Dendritic cell treated with granulocyte-macrophage colony-stimulating factor and Interleukin-4, amounts not matched to agents 40 ng/mL and 50 ng/mL, for 4 days (primary cell): ENCODE data around the gene EP400.

Source experiments
- H3K27ac Mint-ChIP-seq: one replicate; pipeline ENCODE4 v1.8.0; 2022; ENCODE audit warnings: mild to moderate bottlenecking, mixed read lengths
- H3K27me3 Mint-ChIP-seq: one replicate; pipeline ENCODE4 v1.8.0; 2022; ENCODE audit warnings: mild to moderate bottlenecking, mixed read lengths
- H3K36me3 Mint-ChIP-seq: one replicate; pipeline ENCODE4 v1.8.0; 2022; ENCODE audit warnings: low read depth, mixed read lengths
- H3K4me1 Mint-ChIP-seq: one replicate; pipeline ENCODE4 v1.8.0; 2022; ENCODE audit warnings: low read depth, mixed read lengths
- H3K4me3 Mint-ChIP-seq: one replicate; pipeline ENCODE4 v1.8.0; 2022; ENCODE audit warnings: mild to moderate bottlenecking, moderate library complexity, mixed read lengths
- H3K9me3 Mint-ChIP-seq: one replicate; pipeline ENCODE4 v1.8.0; 2022; ENCODE audit warnings: mixed read lengths
- intact Hi-C: fragments of 100-400 bp; cut with micrococcal nuclease; formaldehyde crosslinking; loops from one replicate; pipeline ENCODE4 v1.15.0; 2022

Gene EP400

GRCh38 chr12:131916306-131917138, 33.2 kb upstream of the EP400 start:
- Mint-ChIP-seq H3K36me3 (peaks cover 99% of the 10 kb centered on the region), H3K27ac (no peak overlapping the region), H3K9me3 (no peaks in the 10 kb centered on the region), H3K4me1 (peaks cover 5% of the 10 kb centered on the region), H3K4me3 (no peak overlapping the region), H3K27me3 (no peaks in the 10 kb centered on the region)
- intact Hi-C loops = no loop called here

- no peaks in the 10 kb centered on the region for H3K4me1 Mint-ChIP-seq
- no peak overlapping the region for H3K27ac Mint-ChIP-seq
Measured at GRCh38 chr12:131917139-131917710, 32.5 kb upstream of the EP400 start.

GRCh38 chr12:131917711-131918306, 31.9 kb upstream of the EP400 start:
- Mint-ChIP-seq H3K27ac (no peak overlapping the region), H3K4me3 (no peak overlapping the region), H3K27me3 (no peaks in the 10 kb centered on the region), H3K9me3 (no peaks in the 10 kb centered on the region), H3K4me1 (no peaks in the 10 kb centered on the region), H3K36me3 (peaks cover 99% of the 10 kb centered on the region)
- intact Hi-C loops = no loop called here

More at GRCh38 chr12:131917139-131917710, 32.5 kb upstream of the EP400 start:
- peaks cover 99% of the 10 kb centered on the region for H3K36me3 Mint-ChIP-seq
- intact Hi-C loops = no loop called here
- H3K9me3 Mint-ChIP-seq = no peaks in the 10 kb centered on the region
- no peak overlapping the region for H3K4me3 Mint-ChIP-seq
- no peaks in the 10 kb centered on the region for H3K27me3 Mint-ChIP-seq

GRCh38 chr12:131918311-131919050, 31.3 kb upstream of the EP400 start:
- Mint-ChIP-seq H3K27ac (no peak overlapping the region), H3K9me3 (no peaks in the 10 kb centered on the region), H3K4me1 (no peaks in the 10 kb centered on the region), H3K27me3 (no peaks in the 10 kb centered on the region), H3K4me3 (no peak overlapping the region), H3K36me3 (peaks cover 98% of the 10 kb centered on the region)
- intact Hi-C loops = no loop called here

- intact Hi-C loops = no loop called here
- H3K4me3 Mint-ChIP-seq = no peak overlapping the region
- no peaks in the 10 kb centered on the region for H3K27me3 Mint-ChIP-seq
- no peaks in the 10 kb centered on the region for H3K4me1 Mint-ChIP-seq
- no peaks in the 10 kb centered on the region for H3K9me3 Mint-ChIP-seq
- H3K36me3 Mint-ChIP-seq = peaks cover 93% of the 10 kb centered on the region
- no peak overlapping the region for H3K27ac Mint-ChIP-seq
Measured at GRCh38 chr12:131919051-131919347, 30.7 kb upstream of the EP400 start.

- H3K36me3 Mint-ChIP-seq = peaks cover 87% of the 10 kb centered on the region
- H3K4me3 Mint-ChIP-seq = no peak overlapping the region
- H3K27ac Mint-ChIP-seq = no peak overlapping the region
- H3K4me1 Mint-ChIP-seq = no peaks in the 10 kb centered on the region
- no peaks in the 10 kb centered on the region for H3K9me3 Mint-ChIP-seq
- H3K27me3 Mint-ChIP-seq = no peaks in the 10 kb centered on the region
- intact Hi-C loops = no loop called here
Measured at GRCh38 chr12:131919366-131920156, 30.2 kb upstream of the EP400 start.

- H3K4me1 Mint-ChIP-seq = no peaks in the 10 kb centered on the region
- peaks cover 2% of the 10 kb centered on the region for H3K27me3 Mint-ChIP-seq
- no peaks in the 10 kb centered on the region for H3K9me3 Mint-ChIP-seq
- H3K27ac Mint-ChIP-seq = no peak overlapping the region
- intact Hi-C loops = no loop called here
- H3K36me3 Mint-ChIP-seq = peaks cover 82% of the 10 kb centered on the region
- no peak overlapping the region for H3K4me3 Mint-ChIP-seq
Measured at GRCh38 chr12:131920157-131920508, 29.6 kb upstream of the EP400 start.

GRCh38 chr12:131920902-131921840, 28.6 kb upstream of the EP400 start:
- intact Hi-C loops = no loop called here
- H3K27me3 Mint-ChIP-seq = peaks cover 2% of the 10 kb centered on the region
- H3K4me1 Mint-ChIP-seq = no peaks in the 10 kb centered on the region
- H3K36me3 Mint-ChIP-seq = peaks cover 71% of the 10 kb centered on the region
- no peak overlapping the region for H3K4me3 Mint-ChIP-seq
- no peaks in the 10 kb centered on the region for H3K9me3 Mint-ChIP-seq
- H3K27ac Mint-ChIP-seq = no peak overlapping the region

GRCh38 chr12:131921866-131922769, 27.6 kb upstream of the EP400 start:
- intact Hi-C loops = no loop called here
- Mint-ChIP-seq H3K4me1 (no peaks in the 10 kb centered on the region), H3K4me3 (no peak overlapping the region), H3K27ac (no peak overlapping the region), H3K36me3 (peaks cover 62% of the 10 kb centered on the region), H3K27me3 (peaks cover 6% of the 10 kb centered on the region), H3K9me3 (no peaks in the 10 kb centered on the region)

GRCh38 chr12:131922772-131923171, 27.0 kb upstream of the EP400 start:
- peaks cover 56% of the 10 kb centered on the region for H3K36me3 Mint-ChIP-seq
- intact Hi-C loops = no loop called here
- H3K27ac Mint-ChIP-seq = no peak overlapping the region
- peaks cover 1% of the 10 kb centered on the region for H3K4me1 Mint-ChIP-seq
- no peak overlapping the region for H3K4me3 Mint-ChIP-seq
- no peaks in the 10 kb centered on the region for H3K9me3 Mint-ChIP-seq
- peaks cover 8% of the 10 kb centered on the region for H3K27me3 Mint-ChIP-seq

GRCh38 chr12:131923260-131923659, 26.5 kb upstream of the EP400 start:
- Mint-ChIP-seq H3K4me3 (no peak overlapping the region), H3K27me3 (peaks cover 9% of the 10 kb centered on the region), H3K9me3 (no peaks in the 10 kb centered on the region), H3K4me1 (peaks cover 6% of the 10 kb centered on the region), H3K27ac (no peak overlapping the region), H3K36me3 (peaks cover 51% of the 10 kb centered on the region)
- intact Hi-C loops = no loop called here
